OCI-LY7 (cell line): Measurements from ENCODE around the gene HUNK. TPM values are rescaled to one million over a fixed set of nuclear protein-coding genes. Genes with fewer than 3 reads are reported as not detected.

Experiments used
- BruUV-seq: library from RNA; stranded (reverse); fragments of 400-500 nt; replicated peaks from 2 replicates; lab custom pipeline; 2021; lab: Mats Ljungman, UMichigan
- CTCF ChIA-PET: fragments of 300-600 bp; sonication (Branson Sonifier 250); formaldehyde crosslinking; loops from one replicate; lab custom pipeline; 2022; ENCODE audit warnings: antibody characterized with exemption; ENCODE audit not compliant: unreplicated experiment; lab: Charles Lee
- POLR2A ChIA-PET: fragments of 300-600 bp; sonication (Branson Sonifier 250); formaldehyde crosslinking; loops from one replicate; lab custom pipeline; 2022; ENCODE audit warnings: antibody characterized with exemption; lab: Charles Lee
- DNase-seq: peaks from one replicate; pipeline ENCODE4 v3.0.0-alpha.2; 2015; ENCODE audit warnings: low spot score
- H2AFZ ChIP-seq: fragments of 200-600 bp; sonication (generic), shearing (Covaris generic); 2 replicates; pipeline ENCODE4 v1.6.1; 2014; ENCODE audit warnings: mild to moderate bottlenecking, antibody characterized with exemption, low read length, moderate library complexity
- H3K27ac ChIP-seq: fragments of 200-600 bp; sonication (generic); 2 replicates; pipeline ENCODE4 v1.5.1; 2014; ENCODE audit warnings: mixed run types, low read depth, mild to moderate bottlenecking, moderate library complexity, low read length, inconsistent platforms; ENCODE audit not compliant: poor library complexity, severe bottlenecking
- H3K36me3 ChIP-seq: fragments of 200-600 bp; sonication (generic); 2 replicates; pipeline ENCODE4 v1.6.1; 2014; ENCODE audit warnings: mild to moderate bottlenecking, antibody characterized with exemption, low read length, moderate library complexity, mixed read lengths; ENCODE audit not compliant: insufficient read depth
- H3K4me1 ChIP-seq: fragments of 200-600 bp; sonication (generic); 2 replicates; pipeline ENCODE4 v1.5.1; 2014; ENCODE audit warnings: mild to moderate bottlenecking, low read length; ENCODE audit not compliant: insufficient read depth, poor library complexity, severe bottlenecking
- H3K4me2 ChIP-seq: fragments of 200-600 bp; sonication (generic); 2 replicates; pipeline ENCODE4 v1.6.1; 2014; ENCODE audit warnings: mild to moderate bottlenecking, low read length
- H3K4me3 ChIP-seq: fragments of 200-600 bp; sonication (generic); 2 replicates; pipeline ENCODE4 v1.5.1; 2014; ENCODE audit warnings: mild to moderate bottlenecking, low read depth, low read length; ENCODE audit not compliant: poor library complexity, severe bottlenecking
- H3K79me2 ChIP-seq: fragments of 200-600 bp; sonication (generic); 2 replicates; pipeline ENCODE4 v1.6.1; 2016; ENCODE audit warnings: low read depth, mild to moderate bottlenecking, low read length, moderate library complexity, mixed read lengths; ENCODE audit not compliant: insufficient read depth
- H3K9me2 ChIP-seq: fragments of 200-600 bp; sonication (generic); 2 replicates; pipeline ENCODE4 v1.6.1; 2016; ENCODE audit warnings: mild to moderate bottlenecking, low read length, mixed read lengths; ENCODE audit not compliant: insufficient read depth
- H3K9me3 ChIP-seq: fragments of 200-600 bp; sonication (generic); 2 replicates; pipeline ENCODE4 v1.6.1; 2014; ENCODE audit warnings: mild to moderate bottlenecking, mixed run types, low read length, mixed read lengths
- H4K20me1 ChIP-seq: fragments of 200-600 bp; sonication (generic); 2 replicates; pipeline ENCODE4 v1.6.1; 2014; ENCODE audit warnings: mild to moderate bottlenecking, antibody characterized with exemption, low read length, moderate library complexity, mixed read lengths; ENCODE audit not compliant: insufficient read depth
- EZH2phosphoT487 ChIP-seq: fragments of 200-600 bp; sonication (generic); IDR thresholded peaks from 2 replicates; pipeline ENCODE4 v1.6.1; 2018; ENCODE audit warnings: low read depth, borderline replicate concordance, mild to moderate bottlenecking, mixed run types, antibody characterized with exemption, low read length, moderate library complexity, mixed read lengths
- intact Hi-C: fragments of 100-400 bp; cut with micrococcal nuclease; formaldehyde crosslinking; loops from one replicate; pipeline ENCODE4 v1.10.0; 2022; ENCODE audit not compliant: unreplicated experiment
- total RNA-seq, 2 experiments: library from RNA; depleted of rRNA in 1 of 2; stranded (reverse); fragments of >200 nt in 1 of 2; shearing (Covaris generic) in 1 of 2; gene quantifications; 2 replicates each; pipeline ENCODE4 v1.2.3, GENCODE V29; 2014 to 2022
- TF ChIP-seq, protein P1 (sequence below): fragments of 200-600 bp; sonication (generic); conservative IDR thresholded peaks from 2 replicates; pipeline ENCODE4 v1.5.1; 2014; ENCODE audit warnings: mild to moderate bottlenecking, antibody characterized with exemption, low read length, moderate library complexity, mixed read lengths

Gene HUNK
- total RNA-seq, 2 experiments from 2014 or later: 0.35 to 5.5 TPM

DNA sequence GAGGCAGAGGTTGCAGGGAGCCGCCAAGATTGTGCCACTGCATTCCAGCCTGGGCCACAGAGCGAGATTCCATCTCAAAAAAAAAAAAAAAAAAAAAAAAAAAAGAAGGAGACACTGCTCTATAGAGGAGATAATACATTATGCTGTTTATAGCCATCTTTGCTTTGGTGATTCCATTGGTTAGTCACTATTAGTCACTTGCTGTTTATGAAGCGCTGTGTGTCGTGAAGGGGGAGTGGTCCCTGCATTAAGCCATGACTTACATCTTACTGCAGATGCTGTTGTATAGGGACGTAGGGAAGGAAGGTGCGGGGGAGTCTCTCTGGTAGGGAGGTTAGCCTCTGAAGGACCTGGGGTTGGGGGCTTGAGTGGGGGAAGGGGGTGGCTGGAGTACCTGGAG is 48.3 kb downstream of the HUNK start:
- intact Hi-C loops: no loop called here
- no peak overlapping the region for H2AFZ ChIP-seq
- H3K9me2 ChIP-seq: no peaks in the 10 kb centered on the region
- no peak overlapping the region for H3K4me2 ChIP-seq
- H4K20me1 ChIP-seq: no peaks in the 10 kb centered on the region
- no peaks in the 10 kb centered on the region for H3K4me1 ChIP-seq
- POLR2A ChIA-PET: no interaction called here
- no peaks in the 10 kb centered on the region for H3K9me3 ChIP-seq
- no peak for DNase-seq
- no peak overlapping the region for H3K4me3 ChIP-seq
- no peak overlapping the region for H3K27ac ChIP-seq
- H3K79me2 ChIP-seq: no peaks in the 10 kb centered on the region
- no peaks in the 10 kb centered on the region for H3K36me3 ChIP-seq
- CTCF ChIA-PET: no interaction called here
- TF ChIP-seq EZH2phosphoT487: no peak
- TF ChIP-seq, protein P1, sequence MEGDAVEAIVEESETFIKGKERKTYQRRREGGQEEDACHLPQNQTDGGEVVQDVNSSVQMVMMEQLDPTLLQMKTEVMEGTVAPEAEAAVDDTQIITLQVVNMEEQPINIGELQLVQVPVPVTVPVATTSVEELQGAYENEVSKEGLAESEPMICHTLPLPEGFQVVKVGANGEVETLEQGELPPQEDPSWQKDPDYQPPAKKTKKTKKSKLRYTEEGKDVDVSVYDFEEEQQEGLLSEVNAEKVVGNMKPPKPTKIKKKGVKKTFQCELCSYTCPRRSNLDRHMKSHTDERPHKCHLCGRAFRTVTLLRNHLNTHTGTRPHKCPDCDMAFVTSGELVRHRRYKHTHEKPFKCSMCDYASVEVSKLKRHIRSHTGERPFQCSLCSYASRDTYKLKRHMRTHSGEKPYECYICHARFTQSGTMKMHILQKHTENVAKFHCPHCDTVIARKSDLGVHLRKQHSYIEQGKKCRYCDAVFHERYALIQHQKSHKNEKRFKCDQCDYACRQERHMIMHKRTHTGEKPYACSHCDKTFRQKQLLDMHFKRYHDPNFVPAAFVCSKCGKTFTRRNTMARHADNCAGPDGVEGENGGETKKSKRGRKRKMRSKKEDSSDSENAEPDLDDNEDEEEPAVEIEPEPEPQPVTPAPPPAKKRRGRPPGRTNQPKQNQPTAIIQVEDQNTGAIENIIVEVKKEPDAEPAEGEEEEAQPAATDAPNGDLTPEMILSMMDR: no peak
- no TSS peak for BruUV-seq

GRCh38 chr21:31922881-31923280 is 50.1 kb downstream of the HUNK start:
- no peaks in the 10 kb centered on the region for H4K20me1 ChIP-seq
- no peaks in the 10 kb centered on the region for H3K36me3 ChIP-seq
- H3K9me2 ChIP-seq: no peaks in the 10 kb centered on the region
- H3K9me3 ChIP-seq: no peaks in the 10 kb centered on the region
- intact Hi-C loops: no loop called here
- H2AFZ ChIP-seq: no peak overlapping the region
- no peaks in the 10 kb centered on the region for H3K79me2 ChIP-seq
- TF ChIP-seq, protein P1: no peak
- no peak for TF ChIP-seq EZH2phosphoT487
- no peak overlapping the region for H3K4me2 ChIP-seq
- no peak overlapping the region for H3K4me3 ChIP-seq
- DNase-seq: no peak
- ChIA-PET POLR2A (no interaction called here), CTCF (no interaction called here)
- BruUV-seq: no TSS peak
- no peak overlapping the region for H3K27ac ChIP-seq
- no peaks in the 10 kb centered on the region for H3K4me1 ChIP-seq

DNA sequence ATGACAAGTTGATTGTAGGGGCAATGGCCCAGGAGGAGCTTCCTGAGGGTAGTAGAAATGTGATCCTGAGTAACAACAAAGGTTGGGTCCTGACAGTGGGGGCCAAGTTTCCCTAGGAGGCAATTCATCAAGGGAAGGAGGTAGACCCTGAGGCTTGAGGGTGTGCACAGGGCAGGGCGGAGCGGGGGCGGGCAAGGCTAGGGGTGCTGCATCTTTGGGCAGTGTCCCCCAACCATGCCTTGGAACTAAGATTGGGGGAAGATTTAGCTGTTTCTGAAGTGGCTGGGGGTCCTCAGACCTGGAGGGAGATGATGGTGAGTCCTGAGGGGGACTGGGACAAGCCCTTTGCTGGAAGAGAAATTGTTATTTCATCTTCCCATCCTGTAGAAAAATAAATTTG is 50.9 kb downstream of the HUNK start:
- BruUV-seq: no TSS peak
- no peak overlapping the region for H2AFZ ChIP-seq
- POLR2A ChIA-PET: no interaction called here

More for the DNA sequence above, 50.9 kb downstream of the HUNK start:
- Histone ChIP-seq H3K9me2 (no peaks in the 10 kb centered on the region), H3K4me1 (no peaks in the 10 kb centered on the region), H4K20me1 (no peaks in the 10 kb centered on the region), H3K9me3 (no peaks in the 10 kb centered on the region), H3K36me3 (no peaks in the 10 kb centered on the region), H3K4me3 (no peak overlapping the region), H3K79me2 (no peaks in the 10 kb centered on the region), H3K4me2 (no peak overlapping the region), H3K27ac (no peak overlapping the region)
- TF ChIP-seq, protein P1: no peak
- no peak for TF ChIP-seq EZH2phosphoT487
- intact Hi-C loops: no loop called here
- CTCF ChIA-PET: no interaction called here
- no peak for DNase-seq
